ENCODE data around the gene ZNF511. TPM values are rescaled to one million over a fixed set of nuclear protein-coding genes. Genes with fewer than 3 reads are reported as not detected.

ZNF511 gene
- total and polyA plus RNA-seq, 3 donors from 2014 or later: 39.6 to 50.5 (median 46.5) TPM

DNA sequence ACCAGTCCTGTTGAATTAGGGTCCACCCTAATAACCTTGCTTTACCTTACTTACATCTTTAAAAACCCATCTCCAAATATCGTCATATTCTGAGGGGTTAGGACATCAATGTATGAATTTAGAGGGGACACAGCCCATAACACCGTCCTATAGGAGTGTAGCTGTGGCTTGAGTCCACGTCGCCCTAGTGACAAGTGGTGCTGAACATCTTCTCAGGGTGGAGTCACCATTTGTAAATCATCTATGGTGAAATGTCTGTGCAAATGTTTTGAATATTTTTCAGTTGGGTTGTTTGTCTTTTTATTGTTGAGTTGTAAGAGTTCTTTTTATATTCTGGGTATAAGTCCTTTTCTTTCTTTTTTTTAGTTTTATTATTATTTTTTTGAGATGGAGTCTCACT is 33.3 kb downstream of the ZNF511 start:
- DNase-seq: no peak
- Histone ChIP-seq H3K27ac (no peak overlapping the region), H3K27me3 (no peaks in the 10 kb centered on the region), H3K4me1 (no peaks in the 10 kb centered on the region), H3K4me3 (no peak overlapping the region), H3K36me3 (ENCODE audit: low read depth, missing control alignments) (no peaks in the 10 kb centered on the region), H3K9me3 (no peaks in the 10 kb centered on the region)
- TF ChIP-seq, protein P1, sequence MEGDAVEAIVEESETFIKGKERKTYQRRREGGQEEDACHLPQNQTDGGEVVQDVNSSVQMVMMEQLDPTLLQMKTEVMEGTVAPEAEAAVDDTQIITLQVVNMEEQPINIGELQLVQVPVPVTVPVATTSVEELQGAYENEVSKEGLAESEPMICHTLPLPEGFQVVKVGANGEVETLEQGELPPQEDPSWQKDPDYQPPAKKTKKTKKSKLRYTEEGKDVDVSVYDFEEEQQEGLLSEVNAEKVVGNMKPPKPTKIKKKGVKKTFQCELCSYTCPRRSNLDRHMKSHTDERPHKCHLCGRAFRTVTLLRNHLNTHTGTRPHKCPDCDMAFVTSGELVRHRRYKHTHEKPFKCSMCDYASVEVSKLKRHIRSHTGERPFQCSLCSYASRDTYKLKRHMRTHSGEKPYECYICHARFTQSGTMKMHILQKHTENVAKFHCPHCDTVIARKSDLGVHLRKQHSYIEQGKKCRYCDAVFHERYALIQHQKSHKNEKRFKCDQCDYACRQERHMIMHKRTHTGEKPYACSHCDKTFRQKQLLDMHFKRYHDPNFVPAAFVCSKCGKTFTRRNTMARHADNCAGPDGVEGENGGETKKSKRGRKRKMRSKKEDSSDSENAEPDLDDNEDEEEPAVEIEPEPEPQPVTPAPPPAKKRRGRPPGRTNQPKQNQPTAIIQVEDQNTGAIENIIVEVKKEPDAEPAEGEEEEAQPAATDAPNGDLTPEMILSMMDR (IDR thresholded peaks at IDR 0.05): no peak
- TF ChIP-seq POLR2A (IDR thresholded peaks at IDR 0.05): no peak
- intact Hi-C loops (cut with DNase I; ENCODE audit: low total_unique reads): no loop called here
- 90 to 94% methylated on average over 4 of the region's 4 CpGs for WGBS, 2 donors

DNA sequence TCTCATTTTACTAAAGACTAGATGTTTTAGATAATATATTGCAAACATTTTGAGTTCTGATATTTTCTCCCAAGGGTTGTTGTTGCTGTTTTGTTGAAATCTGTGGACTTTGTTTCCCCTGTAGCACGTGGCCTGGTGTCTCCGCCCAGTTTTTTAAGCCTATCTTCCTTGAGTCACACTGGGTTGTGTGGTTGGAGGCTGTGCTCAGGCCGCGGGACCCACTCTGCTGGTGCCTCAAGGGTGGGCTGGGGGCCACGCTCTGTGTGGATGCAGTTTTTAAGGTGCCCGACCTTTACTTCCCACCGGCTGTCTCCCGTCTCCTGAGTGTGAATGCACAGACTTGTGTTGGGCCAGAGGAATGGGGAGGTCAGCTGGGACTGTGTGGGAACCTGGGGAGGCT is 34.2 kb downstream of the ZNF511 start:
- no peak for DNase-seq
- H3K36me3 ChIP-seq (ENCODE audit: low read depth, missing control alignments): no peaks in the 10 kb centered on the region
- TF ChIP-seq, protein P1 (IDR thresholded peaks at IDR 0.05): no peak
- no peak for TF ChIP-seq POLR2A (IDR thresholded peaks at IDR 0.05)
- no peaks in the 10 kb centered on the region for H3K9me3 ChIP-seq
- H3K4me3 ChIP-seq: no peak overlapping the region
- intact Hi-C loops (cut with DNase I; ENCODE audit: low total_unique reads): no loop called here
- H3K27ac ChIP-seq: no peak overlapping the region
- H3K27me3 ChIP-seq: no peaks in the 10 kb centered on the region
- WGBS, 2 donors: 80 to 90% methylated on average over 8 of the region's 8 CpGs
- H3K4me1 ChIP-seq: no peaks in the 10 kb centered on the region

DNA sequence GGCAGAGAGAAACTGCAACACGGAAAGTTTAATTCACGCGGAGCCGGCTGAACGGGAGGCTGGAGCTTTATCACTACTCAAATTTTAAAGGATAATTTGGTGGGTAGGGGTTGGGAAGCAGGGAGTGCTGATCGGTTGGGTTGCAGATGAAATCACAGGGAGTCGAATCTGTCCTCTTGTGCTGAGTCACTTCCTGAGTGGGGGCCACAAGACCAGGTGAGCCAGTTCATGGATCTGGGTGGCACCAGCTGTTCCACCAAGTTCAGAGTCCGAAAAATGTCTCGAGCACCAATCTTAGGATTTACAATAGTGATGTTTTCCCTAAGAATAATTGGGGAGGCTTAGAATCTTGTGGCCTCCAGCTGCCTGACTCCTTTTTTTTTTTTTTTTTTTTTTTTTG is 34.8 kb downstream of the ZNF511 start:
- TF ChIP-seq POLR2A (IDR thresholded peaks at IDR 0.05): no peak
- TF ChIP-seq, protein P1 (IDR thresholded peaks at IDR 0.05): no peak
- Histone ChIP-seq H3K36me3 (ENCODE audit: low read depth, missing control alignments) (no peaks in the 10 kb centered on the region), H3K27ac (no peak overlapping the region), H3K27me3 (no peaks in the 10 kb centered on the region), H3K4me3 (no peak overlapping the region), H3K4me1 (no peaks in the 10 kb centered on the region), H3K9me3 (no peaks in the 10 kb centered on the region)
- intact Hi-C loops (cut with DNase I; ENCODE audit: low total_unique reads): no loop called here
- DNase-seq: no peak
- 52 to 61% methylated on average over 9 of the region's 9 CpGs for WGBS, 2 donors

DNA sequence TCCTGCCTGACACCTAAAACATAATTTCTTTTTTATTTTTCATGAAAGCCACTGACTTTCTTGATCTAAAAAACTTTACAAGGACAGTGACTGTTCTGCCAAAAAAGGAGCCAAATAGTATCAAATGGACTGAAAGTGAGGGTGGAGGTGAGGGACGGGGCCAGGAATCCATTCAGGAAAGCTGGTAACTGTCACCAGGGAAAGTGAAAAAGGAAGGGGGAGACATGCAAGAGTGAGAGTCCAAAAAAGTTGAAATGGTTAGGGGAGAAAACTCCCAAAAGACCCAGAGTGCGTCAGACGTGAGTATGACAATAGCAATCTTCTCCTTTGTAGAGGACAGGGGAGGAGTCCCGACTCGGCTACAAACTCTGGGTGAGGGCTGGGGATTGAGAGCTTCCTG is 35.5 kb downstream of the ZNF511 start:
- H3K27ac ChIP-seq: no peak overlapping the region
- TF ChIP-seq, protein P1 (IDR thresholded peaks at IDR 0.05): no peak
- no peak for TF ChIP-seq POLR2A (IDR thresholded peaks at IDR 0.05)
- DNase-seq: no peak
- no peaks in the 10 kb centered on the region for H3K4me1 ChIP-seq
- no peaks in the 10 kb centered on the region for H3K9me3 ChIP-seq
- H3K4me3 ChIP-seq: no peak overlapping the region
- H3K27me3 ChIP-seq: no peaks in the 10 kb centered on the region
- intact Hi-C loops (cut with DNase I; ENCODE audit: low total_unique reads): no loop called here
- no peaks in the 10 kb centered on the region for H3K36me3 ChIP-seq (ENCODE audit: low read depth, missing control alignments)
- WGBS, 2 donors: 75 to 76% methylated on average over 5 of the region's 5 CpGs

DNA sequence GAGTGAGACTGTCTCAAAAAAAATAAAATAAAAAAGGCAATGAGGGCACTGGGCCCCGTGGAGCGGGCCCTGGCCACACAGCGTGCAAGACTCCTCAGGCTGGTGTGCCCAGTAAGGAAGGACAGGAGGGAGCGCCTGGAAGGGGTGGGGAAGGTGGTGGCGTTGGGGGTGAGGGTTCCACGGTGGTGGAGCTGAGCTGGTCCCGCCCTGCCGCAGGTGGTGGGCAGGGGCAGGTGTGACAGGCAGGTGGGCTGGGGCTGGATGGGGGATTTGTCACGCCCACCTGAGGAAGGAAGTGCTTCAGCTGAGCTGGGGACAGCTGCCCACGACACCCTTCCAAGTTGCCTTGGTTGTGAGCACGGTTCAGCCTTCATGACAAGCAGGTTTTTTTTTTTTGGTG is 37.7 kb downstream of the ZNF511 start:
- TF ChIP-seq, protein P1 (IDR thresholded peaks at IDR 0.05): no peak
- no peak for TF ChIP-seq POLR2A (IDR thresholded peaks at IDR 0.05)
- H3K4me3 ChIP-seq: no peak overlapping the region
- H3K27ac ChIP-seq: no peak overlapping the region
- intact Hi-C loops (cut with DNase I; ENCODE audit: low total_unique reads): no loop called here
- H3K36me3 ChIP-seq (ENCODE audit: low read depth, missing control alignments): no peaks in the 10 kb centered on the region
- no peak for DNase-seq
- no peaks in the 10 kb centered on the region for H3K9me3 ChIP-seq
- H3K4me1 ChIP-seq: no peaks in the 10 kb centered on the region
- H3K27me3 ChIP-seq: no peaks in the 10 kb centered on the region
- 62 to 73% methylated on average over 11 of the region's 11 CpGs for WGBS, 2 donors
